Hematopoietic multipotent progenitor cell treated with erythropoietin and hydrocortisone succinate and interleukin-3 and kit ligand, for 15 days (in vitro differentiated cells): ENCODE data around the gene ZNF560.

Source experiments
- DNase-seq: peaks from one replicate; pipeline ENCODE4 v3.0.0-alpha.2; 2015; ENCODE audit warnings: low spot score

ZNF560 gene

GRCh38 chr19:9435279-9436268 is 62.8 kb downstream of the ZNF560 start, which contains the start of gene ZNF266:
Gene ZNF266, minus strand, starts transcription at chr19:9435573. Its CDS starts 15,484 bp downstream, at chr19:9420089.
- peak; percentile 92 for DNase-seq

GRCh38 chr19:9431475-9431874 is 66.9 kb downstream of the ZNF560 start:
- peak; percentile 55 for DNase-seq

DNA sequence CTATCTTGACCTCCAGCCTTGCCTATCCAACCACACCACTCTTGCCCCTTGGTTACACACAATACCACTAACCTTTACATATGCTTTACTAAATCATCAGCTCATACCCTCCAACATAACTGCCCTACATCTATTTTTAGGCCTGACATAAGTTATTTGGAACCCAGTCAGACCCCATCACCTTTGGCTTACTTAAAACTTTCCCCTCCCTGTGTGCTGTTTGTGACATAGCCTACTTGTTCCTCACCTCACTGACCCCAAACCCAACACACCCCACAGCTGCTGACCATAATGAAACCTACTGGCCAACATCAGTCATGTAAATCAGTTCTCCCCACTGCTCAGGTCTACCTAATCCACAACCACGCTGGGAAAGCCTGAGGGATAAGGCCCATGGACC is 68.0 kb downstream of the ZNF560 start:
- no peak for DNase-seq

GRCh38 chr19:9427941-9428340 is 70.5 kb downstream of the ZNF560 start:
- no peak for DNase-seq
